ENCODE data around the gene EAF2.

Gene EAF2

GRCh38 chr3:121863801-121864200, 28.8 kb downstream of the EAF2 start:
- DNase-seq: no peak

- peak in 1 of 2 experiments; percentile 32 for DNase-seq
Measured at GRCh38 chr3:121869736-121870135, 34.7 kb downstream of the EAF2 start.

DNA sequence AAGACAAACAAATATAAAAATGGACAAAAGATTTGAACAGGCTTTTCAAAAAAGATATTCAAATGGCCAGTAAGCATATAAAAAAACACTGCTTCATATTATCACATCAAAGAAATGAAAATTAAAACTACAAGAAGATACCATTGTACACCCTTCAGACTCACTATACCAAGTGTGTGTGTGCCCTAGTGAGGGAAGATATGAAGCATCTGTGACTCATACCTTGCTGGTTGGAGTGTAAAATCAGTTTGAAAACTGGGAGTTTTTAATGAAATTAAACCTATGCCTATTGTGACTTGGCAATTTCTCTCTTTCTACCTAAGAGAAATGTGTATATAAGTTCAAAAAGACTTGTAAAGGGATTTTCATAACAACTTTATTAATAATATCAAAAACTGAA, 35.7 kb downstream of the EAF2 start:
- no peak for DNase-seq

DNA sequence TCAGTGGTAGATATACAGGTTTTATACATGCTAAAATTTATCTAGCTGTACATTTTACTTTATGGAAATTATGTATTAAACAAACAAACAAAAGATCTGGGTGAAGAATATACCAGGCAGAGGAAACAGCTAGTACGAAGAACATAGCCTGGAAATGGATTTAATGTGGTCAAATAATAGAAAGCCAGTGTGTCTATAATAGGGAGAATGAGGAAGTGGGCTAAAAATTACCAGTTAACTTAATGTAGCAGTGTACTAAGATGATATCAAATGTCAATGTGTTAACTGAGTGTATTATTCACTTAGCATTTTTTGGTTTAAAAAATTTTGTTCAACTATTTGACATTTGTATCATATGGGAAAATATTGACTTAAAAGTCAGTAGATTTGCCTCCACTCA, 36.4 kb downstream of the EAF2 start:
- peak; percentile 29 to 60 for DNase-seq

DNA sequence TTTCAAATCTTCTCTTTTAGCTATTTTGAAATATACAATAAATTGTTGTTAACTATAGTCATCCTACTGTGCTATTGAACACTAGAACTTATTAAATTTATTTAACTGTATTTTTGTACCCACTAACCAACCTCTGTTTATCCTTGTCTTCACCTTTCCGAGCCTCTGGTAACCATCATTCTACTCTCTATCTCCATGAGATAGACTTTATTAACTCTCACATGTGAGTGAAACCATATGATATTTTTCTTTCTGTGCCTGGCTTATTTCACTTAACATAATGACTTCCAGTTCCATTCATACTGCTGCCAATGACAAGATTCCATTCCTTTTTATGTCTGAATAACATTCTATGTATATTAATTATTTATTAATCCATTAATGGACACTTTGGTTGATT, 43.4 kb downstream of the EAF2 start:
- no peak for DNase-seq

DNA sequence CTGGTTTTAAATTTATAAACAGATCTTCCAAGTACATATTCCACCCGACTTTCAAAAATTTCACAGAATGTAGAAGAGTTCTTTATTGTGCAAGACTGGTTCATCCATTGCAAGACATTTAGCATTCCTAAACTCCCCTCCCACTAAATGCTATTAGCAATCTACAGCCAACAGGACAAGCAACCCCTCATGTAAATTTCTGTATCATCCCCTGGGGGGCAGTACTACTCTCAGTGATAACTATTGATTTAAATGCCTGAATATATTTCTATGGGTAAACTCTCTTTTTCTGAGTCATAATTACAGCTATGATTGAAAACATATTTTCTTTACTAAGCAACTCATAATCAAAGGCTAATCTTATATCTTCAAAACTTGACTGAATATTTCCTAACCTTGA, 48.5 kb downstream of the EAF2 start:
- DNase-seq: peak; percentile 31 to 32

GRCh38 chr3:121885386-121885785, 50.4 kb downstream of the EAF2 start:
- no peak for DNase-seq

GRCh38 chr3:121894301-121894990, 59.4 kb downstream of the EAF2 start, which contains the start of gene SLC15A2:
SLC15A2 (plus strand) TSS chr3:121894401; CDS start chr3:121894477, 76 bp downstream.
- no peak for DNase-seq

DNA sequence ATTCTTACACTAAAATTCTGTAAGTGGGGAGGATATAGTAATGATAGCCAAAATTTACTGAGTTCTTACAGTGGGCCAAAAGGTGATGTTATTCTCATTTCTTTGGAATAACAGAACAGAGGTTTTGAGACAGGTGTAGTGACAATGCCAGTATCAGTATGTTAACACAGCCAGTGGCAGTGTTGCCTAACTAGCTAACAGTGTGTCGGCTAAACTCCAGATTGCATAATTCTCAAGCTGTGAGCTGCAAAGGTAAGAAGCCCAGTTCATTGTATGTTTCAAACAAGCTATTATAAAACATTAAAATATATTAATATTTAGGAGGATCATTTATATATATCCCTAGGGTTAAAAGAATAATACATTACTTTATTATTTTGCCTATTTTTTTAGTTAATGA, 60.1 kb downstream of the EAF2 start:
- peak; percentile 20 to 25 for DNase-seq

DNA sequence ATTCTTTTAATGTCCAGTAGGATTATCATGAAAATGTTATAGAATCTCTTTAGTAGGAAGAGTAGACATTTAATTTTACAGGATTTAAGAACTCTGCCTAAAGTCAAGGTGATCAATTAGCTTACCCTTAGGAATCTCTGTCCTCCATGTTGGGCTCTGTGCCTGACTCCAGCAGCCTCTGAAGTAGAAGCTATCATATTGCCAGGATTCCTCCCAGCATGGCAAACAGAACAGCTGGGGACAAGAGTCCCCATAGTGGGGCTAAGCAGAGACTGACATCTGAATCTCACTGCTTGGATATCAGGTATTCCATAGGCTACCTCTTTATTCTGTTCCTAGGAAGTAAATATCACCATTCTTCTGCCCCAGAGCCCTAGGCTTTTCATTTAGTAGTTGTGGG, 60.7 kb downstream of the EAF2 start:
- no peak for DNase-seq

DNA sequence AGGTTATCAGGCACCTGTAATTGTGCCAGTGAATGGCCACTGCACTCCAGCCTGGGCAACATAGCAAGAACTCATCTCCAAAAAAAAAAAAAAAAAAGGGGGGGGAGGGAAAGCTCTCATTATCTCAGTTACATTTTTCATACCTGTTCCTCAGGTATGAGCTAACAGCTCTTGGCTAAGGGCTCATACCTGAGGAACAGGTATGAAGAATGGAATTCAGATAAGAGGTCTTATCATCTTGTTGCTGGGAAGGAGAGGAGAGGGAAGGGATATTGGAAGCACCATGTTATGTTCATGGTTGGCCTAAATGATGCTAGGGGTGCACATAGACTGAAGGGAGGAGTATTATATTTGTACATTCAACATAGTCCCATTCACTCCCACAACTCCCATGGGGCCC, 61.8 kb downstream of the EAF2 start:
- no peak for DNase-seq

DNA sequence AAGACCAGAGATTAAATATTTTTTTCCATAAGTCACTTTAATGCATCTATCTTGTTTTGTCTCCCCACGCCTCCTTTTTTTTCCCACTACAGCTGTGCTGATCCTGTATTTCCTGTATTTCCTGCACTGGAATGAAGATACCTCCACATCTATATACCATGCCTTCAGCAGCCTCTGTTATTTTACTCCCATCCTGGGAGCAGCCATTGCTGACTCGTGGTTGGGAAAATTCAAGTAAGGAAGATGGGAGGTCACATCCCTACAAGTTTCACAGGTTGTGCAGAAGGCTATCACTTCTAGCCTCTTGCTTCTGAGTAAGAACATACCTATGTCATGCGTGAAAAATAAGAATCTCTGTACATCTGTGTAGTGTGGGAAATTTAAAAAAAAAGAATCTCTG, 62.3 kb downstream of the EAF2 start:
- no peak for DNase-seq

GRCh38 chr3:121913305-121913990, 78.4 kb downstream of the EAF2 start:
- DNase-seq: no peak

DNA sequence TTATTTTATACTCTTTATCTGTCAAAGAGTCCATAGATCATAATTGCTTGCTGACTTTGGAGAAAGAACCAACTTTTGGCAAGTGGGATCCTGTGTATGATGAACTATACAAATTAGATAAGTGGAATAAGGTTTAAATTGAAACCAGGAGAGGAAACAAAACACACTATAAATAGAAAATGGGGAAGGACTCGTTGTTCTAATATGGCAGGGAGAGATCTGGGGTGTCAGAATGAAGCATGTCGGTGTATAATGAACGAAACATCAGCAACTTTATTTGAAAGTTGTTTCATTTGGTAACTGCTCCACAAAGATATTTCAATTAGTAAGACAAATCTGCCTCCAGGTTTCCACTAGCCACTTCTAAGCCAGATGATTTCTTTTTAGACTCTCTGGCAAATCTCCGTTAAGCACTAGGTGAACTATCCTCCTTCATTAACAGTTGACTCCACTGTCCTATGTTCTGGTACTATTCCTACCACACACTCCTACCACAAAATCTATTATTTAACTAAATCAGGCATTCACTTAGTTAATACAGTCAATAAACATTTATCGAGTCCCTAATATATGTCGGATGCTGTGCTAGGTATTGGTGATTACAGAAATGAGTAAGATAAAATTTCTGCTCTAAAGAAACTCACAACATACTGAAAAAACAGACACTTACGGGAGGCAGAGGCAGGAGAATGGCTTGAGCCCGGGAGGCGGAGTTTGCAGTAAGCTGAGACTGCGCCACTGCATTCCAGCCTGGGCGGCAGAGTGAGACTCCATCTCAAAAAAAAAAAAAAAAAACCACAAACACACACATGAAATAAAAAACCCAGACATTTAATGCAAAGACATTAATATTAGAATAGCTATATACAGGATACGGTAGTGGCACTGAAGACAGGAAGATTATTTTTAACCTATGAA, 79.3 kb downstream of the EAF2 start:
- DNase-seq: no peak

GRCh38 chr3:121916189-121916588, 81.2 kb downstream of the EAF2 start:
- no peak for DNase-seq

GRCh38 chr3:121918779-121919483, 83.9 kb downstream of the EAF2 start:
- no peak for DNase-seq

- no peak for DNase-seq
Measured at GRCh38 chr3:121924734-121925133, 89.7 kb downstream of the EAF2 start.

DNA sequence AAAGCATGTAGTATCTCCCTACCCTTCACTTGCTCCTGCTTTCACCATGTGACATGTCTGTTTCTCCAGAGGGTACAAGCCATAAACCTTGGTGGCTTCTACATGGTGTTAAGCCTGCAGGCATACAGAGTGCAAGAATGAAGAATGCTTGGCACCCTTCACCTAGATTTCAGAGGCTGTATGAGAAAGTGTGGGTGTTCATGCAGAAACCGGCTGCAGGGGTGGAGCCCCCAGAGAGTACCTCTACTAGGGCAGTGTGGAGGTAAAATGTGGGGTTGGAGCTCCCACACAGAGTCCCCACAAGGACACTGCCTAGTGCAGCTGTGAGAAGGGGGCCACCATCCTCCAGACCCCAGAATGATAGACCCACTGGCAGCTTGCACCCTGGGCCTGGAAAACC, 91.4 kb downstream of the EAF2 start:
- no peak for DNase-seq

Data from AML-193 (cell line).